ENCODE results near the gene COL1A1. TPM values are rescaled to one million over a fixed set of nuclear protein-coding genes. Genes with fewer than 3 reads are reported as not detected.

The COL1A1 gene
- total and polyA plus RNA-seq, 2 of the 13 experiments (the other 11 are each of a cell fraction or from before 2014, with no cell fraction given), result 0.05 TPM; not detected in 1

DNA sequence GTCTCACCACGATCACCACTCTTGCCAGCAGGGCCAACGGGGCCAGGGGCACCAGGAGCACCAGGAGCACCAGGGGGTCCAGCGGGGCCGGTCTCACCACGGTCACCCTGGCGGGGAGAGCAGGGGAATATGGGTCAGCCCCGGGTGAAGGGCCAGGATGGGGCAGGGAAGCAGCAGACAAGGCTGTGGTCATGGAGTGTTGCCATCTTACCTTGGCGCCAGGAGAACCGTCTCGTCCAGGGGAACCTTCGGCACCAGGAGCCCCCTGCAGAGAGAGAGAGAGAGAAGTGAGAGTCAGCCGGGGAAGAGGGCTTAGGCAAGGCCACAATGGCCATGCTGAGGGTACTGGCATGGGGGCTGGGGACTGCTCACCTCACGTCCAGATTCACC lies 12.9 kb downstream of the COL1A1 start:
- no peak for FAIRE-seq
- Histone ChIP-seq H2AFZ (ENCODE audit: low read length) (no peak overlapping the region), H3K9me3 (ENCODE audit: low read length) (no peaks in the 10 kb centered on the region), H3K9ac (ENCODE audit: insufficient read depth, low read depth, low read length) (no peak overlapping the region), H3K27me3 (ENCODE audit: control insufficient read depth in 1 of 2, insufficient read depth in 2 of 2, low read length in 2 of 2) (peaks cover 21 to 90% of the 10 kb centered on the region in 2 experiments), H3K79me2 (ENCODE audit: insufficient read depth, low read length) (no peaks in the 10 kb centered on the region), H4K20me1 (ENCODE audit: insufficient read depth, low read length) (no peaks in the 10 kb centered on the region), H3K27ac (ENCODE audit: extremely low read length, insufficient read depth, low read length) (no peak overlapping the region), H3K36me3 (replicated peaks in 1 of 2; ENCODE audit: control insufficient read depth in 1 of 2, insufficient read depth in 2 of 2, low read length in 2 of 2) (no peaks in the 10 kb centered on the region), H3K4me3 (replicated peaks in 1 of 3; ENCODE audit: insufficient read depth in 1 of 3, low read depth in 2 of 3, low read length in 3 of 3) (no peak overlapping the region), H3K4me2 (ENCODE audit: low read depth, low read length) (no peak overlapping the region), H3K4me1 (ENCODE audit: insufficient read depth, low read length) (no peaks in the 10 kb centered on the region)
- no TSS peak for BruUV-seq (replicated peaks)
- 23% methylated on average over 3 of the region's 13 CpGs for WGBS (ENCODE audit: low lambda C conversion rate)
- ATAC-seq, result no peak
- TF ChIP-seq, protein P1, sequence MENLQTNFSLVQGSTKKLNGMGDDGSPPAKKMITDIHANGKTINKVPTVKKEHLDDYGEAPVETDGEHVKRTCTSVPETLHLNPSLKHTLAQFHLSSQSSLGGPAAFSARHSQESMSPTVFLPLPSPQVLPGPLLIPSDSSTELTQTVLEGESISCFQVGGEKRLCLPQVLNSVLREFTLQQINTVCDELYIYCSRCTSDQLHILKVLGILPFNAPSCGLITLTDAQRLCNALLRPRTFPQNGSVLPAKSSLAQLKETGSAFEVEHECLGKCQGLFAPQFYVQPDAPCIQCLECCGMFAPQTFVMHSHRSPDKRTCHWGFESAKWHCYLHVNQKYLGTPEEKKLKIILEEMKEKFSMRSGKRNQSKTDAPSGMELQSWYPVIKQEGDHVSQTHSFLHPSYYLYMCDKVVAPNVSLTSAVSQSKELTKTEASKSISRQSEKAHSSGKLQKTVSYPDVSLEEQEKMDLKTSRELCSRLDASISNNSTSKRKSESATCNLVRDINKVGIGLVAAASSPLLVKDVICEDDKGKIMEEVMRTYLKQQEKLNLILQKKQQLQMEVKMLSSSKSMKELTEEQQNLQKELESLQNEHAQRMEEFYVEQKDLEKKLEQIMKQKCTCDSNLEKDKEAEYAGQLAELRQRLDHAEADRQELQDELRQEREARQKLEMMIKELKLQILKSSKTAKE (CRISPR knock-in tag; IDR thresholded peaks at IDR 0.05; ENCODE audit: borderline replicate concordance), result no peak
- TF ChIP-seq, protein P2, sequence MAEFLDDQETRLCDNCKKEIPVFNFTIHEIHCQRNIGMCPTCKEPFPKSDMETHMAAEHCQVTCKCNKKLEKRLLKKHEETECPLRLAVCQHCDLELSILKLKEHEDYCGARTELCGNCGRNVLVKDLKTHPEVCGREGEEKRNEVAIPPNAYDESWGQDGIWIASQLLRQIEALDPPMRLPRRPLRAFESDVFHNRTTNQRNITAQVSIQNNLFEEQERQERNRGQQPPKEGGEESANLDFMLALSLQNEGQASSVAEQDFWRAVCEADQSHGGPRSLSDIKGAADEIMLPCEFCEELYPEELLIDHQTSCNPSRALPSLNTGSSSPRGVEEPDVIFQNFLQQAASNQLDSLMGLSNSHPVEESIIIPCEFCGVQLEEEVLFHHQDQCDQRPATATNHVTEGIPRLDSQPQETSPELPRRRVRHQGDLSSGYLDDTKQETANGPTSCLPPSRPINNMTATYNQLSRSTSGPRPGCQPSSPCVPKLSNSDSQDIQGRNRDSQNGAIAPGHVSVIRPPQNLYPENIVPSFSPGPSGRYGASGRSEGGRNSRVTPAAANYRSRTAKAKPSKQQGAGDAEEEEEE (CRISPR knock-in tag; IDR thresholded peaks at IDR 0.05; ENCODE audit: borderline replicate concordance), result no peak
- TF ChIP-seq HNF4A (CRISPR knock-in tag; IDR thresholded peaks at IDR 0.05) (no peak), ARNTL (CRISPR knock-in tag; IDR thresholded peaks at IDR 0.05) (no peak), PAWR (CRISPR knock-in tag; IDR thresholded peaks at IDR 0.05; ENCODE audit: borderline replicate concordance) (no peak), ZNF124 (CRISPR knock-in tag; IDR thresholded peaks at IDR 0.05) (no peak), SMAD1 (CRISPR knock-in tag; IDR thresholded peaks at IDR 0.05; ENCODE audit: borderline replicate concordance, low read depth) (no peak), ZNF205 (CRISPR knock-in tag; IDR thresholded peaks at IDR 0.05) (no peak), ZNF138 (CRISPR knock-in tag; IDR thresholded peaks at IDR 0.05; ENCODE audit: low read depth) (no peak), MEF2D (CRISPR knock-in tag; IDR thresholded peaks at IDR 0.05) (no peak), ZNF572 (CRISPR knock-in tag; IDR thresholded peaks at IDR 0.05) (no peak), ADNP (CRISPR knock-in tag; IDR thresholded peaks at IDR 0.05) (no peak)
- TF ChIP-seq, protein P3, sequence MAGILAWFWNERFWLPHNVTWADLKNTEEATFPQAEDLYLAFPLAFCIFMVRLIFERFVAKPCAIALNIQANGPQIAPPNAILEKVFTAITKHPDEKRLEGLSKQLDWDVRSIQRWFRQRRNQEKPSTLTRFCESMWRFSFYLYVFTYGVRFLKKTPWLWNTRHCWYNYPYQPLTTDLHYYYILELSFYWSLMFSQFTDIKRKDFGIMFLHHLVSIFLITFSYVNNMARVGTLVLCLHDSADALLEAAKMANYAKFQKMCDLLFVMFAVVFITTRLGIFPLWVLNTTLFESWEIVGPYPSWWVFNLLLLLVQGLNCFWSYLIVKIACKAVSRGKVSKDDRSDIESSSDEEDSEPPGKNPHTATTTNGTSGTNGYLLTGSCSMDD (CRISPR knock-in tag; IDR thresholded peaks at IDR 0.05), result no peak
- TF ChIP-seq, protein P4, sequence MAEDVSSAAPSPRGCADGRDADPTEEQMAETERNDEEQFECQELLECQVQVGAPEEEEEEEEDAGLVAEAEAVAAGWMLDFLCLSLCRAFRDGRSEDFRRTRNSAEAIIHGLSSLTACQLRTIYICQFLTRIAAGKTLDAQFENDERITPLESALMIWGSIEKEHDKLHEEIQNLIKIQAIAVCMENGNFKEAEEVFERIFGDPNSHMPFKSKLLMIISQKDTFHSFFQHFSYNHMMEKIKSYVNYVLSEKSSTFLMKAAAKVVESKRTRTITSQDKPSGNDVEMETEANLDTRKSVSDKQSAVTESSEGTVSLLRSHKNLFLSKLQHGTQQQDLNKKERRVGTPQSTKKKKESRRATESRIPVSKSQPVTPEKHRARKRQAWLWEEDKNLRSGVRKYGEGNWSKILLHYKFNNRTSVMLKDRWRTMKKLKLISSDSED (CRISPR knock-in tag; IDR thresholded peaks at IDR 0.05), result no peak
- intact Hi-C loops (cut with micrococcal nuclease; ENCODE audit: unreplicated experiment), result no loop called here
- ChIA-PET CTCF (ENCODE audit: low intra/inter-chr PET ratio, low total read pairs) (no interaction called here), POLR2A (no interaction called here)
- DNase-seq (ENCODE audit: low spot score), result no peak
- in situ Hi-C loops (cut with HindIII; ENCODE audit: extremely low pct_ligation_motif_present, low pct_unique_long_range_greater_than_20kb), result no loop called here
